Esophagus (tissue), 2 donors: Measurements from ENCODE around the gene POSTN. TPM values are rescaled to one million over a fixed set of nuclear protein-coding genes. Genes with fewer than 3 reads are reported as not detected.
"Not testable (repeated sequence)": the region's sequence is repeated elsewhere in the genome, so short reads cannot be mapped to it uniquely, and the experiment has no call there.

Source experiments
- H3K27ac ChIP-seq, 2 donors: one replicate each; pipeline ENCODE4 v1.5.1; 2013; ENCODE audit warnings: low read depth in 2 of 2, mild to moderate bottlenecking in 2 of 2, inconsistent platforms in 1 of 2, low read length in 1 of 2, moderate library complexity in 1 of 2
- H3K27me3 ChIP-seq, 2 donors: one replicate each; pipeline ENCODE4 v1.6.1; 2013; ENCODE audit warnings: low read length in 2 of 2, control low read depth in 1 of 2, mild to moderate bottlenecking in 1 of 2; ENCODE audit not compliant: insufficient read depth in 2 of 2, control insufficient read depth in 1 of 2
- H3K36me3 ChIP-seq, 2 donors: one replicate each; pipeline ENCODE4 v1.6.1; 2013; ENCODE audit warnings: low read length in 1 of 2; ENCODE audit not compliant: control insufficient read depth in 2 of 2, insufficient read depth in 2 of 2
- H3K4me1 ChIP-seq, 2 donors: one replicate each; pipeline ENCODE4 v1.6.1; 2013; ENCODE audit warnings: low read length in 1 of 2; ENCODE audit not compliant: control insufficient read depth in 2 of 2, insufficient read depth in 2 of 2
- H3K4me3 ChIP-seq, 2 donors: one replicate each; pipeline ENCODE4 v1.5.1; 2013; ENCODE audit warnings: low read length in 2 of 2, mild to moderate bottlenecking in 2 of 2, low read depth in 1 of 2, moderate library complexity in 1 of 2
- H3K9me3 ChIP-seq, 2 donors: one replicate each; pipeline ENCODE4 v1.6.1; 2013; ENCODE audit warnings: mild to moderate bottlenecking in 2 of 2, low read depth in 1 of 2, low read length in 1 of 2, moderate library complexity in 1 of 2; ENCODE audit not compliant: control insufficient read depth in 2 of 2, insufficient read depth in 1 of 2
- WGBS, 2 donors: extraction: QIAGEN DNeasy Blood & Tissue Kit; methylation state at CpG; one replicate each; pipeline ENCODE4 v1.1.7; 2013; 5-methylcytosine and 5-hydroxymethylcytosine counted together
- polyA plus RNA-seq, 2 donors: library from polyadenylated mRNA; stranded (reverse); fragments of 200-250 nt; gene quantifications; one replicate each; pipeline ENCODE4 v1.2.3, GENCODE V29; 2013
- donor health status: healthy with polysubstance abuse.
- donor health status: Bipolar disorder and iron deficiency.

The POSTN gene
- polyA plus RNA-seq, 2 donors = 4.7 to 7.1 TPM

DNA sequence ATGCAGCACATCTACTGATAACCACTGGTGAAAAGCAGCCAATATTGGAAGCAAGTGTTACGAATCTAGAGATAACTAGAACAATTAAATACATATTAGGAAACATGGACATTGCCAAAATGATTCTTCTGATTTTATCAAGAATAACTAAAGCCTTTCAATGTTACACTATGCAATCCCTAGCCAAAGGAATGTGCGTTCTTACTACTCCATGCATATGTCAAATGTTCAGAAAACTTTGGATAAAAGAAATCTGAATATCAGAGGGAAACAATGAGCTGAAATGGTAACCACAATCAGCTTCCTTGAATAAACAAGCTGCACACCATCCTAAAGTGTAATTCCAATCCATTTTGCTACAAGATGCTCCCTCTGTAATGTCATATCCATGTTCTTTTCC lies 951 bp upstream of the POSTN start:
- Histone ChIP-seq H3K4me3 (no peak overlapping the region), H3K4me1 (no peaks in the 10 kb centered on the region), H3K9me3 (no peaks in the 10 kb centered on the region), H3K27ac (no peak overlapping the region), H3K36me3 (no peaks in the 10 kb centered on the region), H3K27me3 (no peaks in the 10 kb centered on the region)
- 52% methylated on average over 2 of the region's 2 CpGs for WGBS, 2 donors

DNA sequence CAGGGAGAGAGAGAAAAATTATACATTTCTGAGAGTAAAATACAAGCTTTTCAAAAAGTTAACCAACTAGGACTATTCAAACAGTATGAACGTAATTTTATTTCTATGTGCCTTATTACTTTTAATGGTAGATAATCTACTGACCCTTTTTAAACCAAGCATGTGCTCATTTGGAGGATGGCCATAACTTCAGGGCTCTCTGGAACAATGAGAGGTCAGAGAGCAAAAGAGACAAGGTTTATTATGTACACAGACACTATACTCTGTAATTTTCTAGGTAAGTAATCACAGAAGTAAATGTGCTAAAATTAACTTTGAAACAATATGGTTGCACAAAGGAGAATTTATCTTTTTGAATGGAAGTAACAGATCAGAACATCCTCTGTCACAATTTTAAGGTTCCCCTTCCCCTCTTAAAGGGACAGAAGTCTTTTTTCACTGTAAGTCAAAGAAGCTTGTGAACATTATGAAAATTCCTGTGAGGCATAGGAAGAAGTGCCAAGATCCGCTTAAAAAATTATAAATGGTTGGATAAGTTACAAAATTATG lies 1.0 kb downstream of the POSTN start:
- WGBS, 2 donors = 50 to 58% methylated on average over 2 of the region's 2 CpGs
- Histone ChIP-seq H3K9me3 (no peaks in the 10 kb centered on the region), H3K36me3 (no peaks in the 10 kb centered on the region), H3K4me1 (no peaks in the 10 kb centered on the region), H3K27me3 (no peaks in the 10 kb centered on the region), H3K27ac (no peak overlapping the region), H3K4me3 (no peak overlapping the region)

DNA sequence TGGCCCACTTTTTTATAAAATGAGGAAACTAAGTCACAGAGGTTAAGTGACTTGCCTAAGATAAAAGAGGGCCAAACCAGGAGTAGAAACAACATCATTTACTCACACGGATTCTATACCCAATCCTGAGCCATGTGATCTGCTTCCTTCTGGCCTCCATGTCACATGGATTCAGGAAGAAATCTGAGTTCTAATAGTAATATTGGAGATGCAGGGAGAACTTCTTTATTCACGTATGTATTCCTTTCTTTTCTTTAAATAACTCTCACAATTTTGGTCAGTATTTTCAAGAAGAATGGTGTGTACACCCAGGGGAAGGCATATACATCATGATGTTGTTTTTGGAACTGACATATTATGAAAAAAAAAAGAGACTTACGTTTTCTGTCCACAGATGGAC lies 1.8 kb downstream of the POSTN start:
- Histone ChIP-seq H3K4me1 (no peaks in the 10 kb centered on the region), H3K36me3 (no peaks in the 10 kb centered on the region), H3K27ac (no peak overlapping the region), H3K4me3 (no peak overlapping the region), H3K27me3 (no peaks in the 10 kb centered on the region), H3K9me3 (no peaks in the 10 kb centered on the region)
- 55 to 60% methylated on average over 3 of the region's 3 CpGs for WGBS, 2 donors

- H3K27ac ChIP-seq = no peak overlapping the region
Observed at GRCh38 chr13:37595162-37595561, 3.4 kb downstream of the POSTN start.

DNA sequence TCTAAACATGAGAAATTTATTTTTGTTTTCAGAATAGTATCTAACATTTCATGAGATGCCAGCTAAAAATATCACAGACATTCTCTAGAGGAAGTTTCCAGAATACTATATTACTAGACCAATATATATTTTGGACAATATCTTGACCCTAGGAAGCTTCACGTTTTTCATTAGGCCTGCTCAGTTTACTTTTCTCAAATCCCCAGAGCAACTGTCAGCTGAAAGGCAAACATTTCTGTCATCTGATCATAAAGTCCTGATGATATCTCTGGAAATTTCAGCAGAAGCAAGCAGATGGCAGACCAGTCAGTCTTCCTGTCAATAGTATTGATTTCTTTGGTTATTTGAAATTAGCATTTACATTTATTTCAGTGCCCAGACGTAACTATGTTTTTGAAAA lies 4.0 kb downstream of the POSTN start:
- 50% methylated on average over 2 of the region's 2 CpGs for WGBS, 2 donors
- no peak overlapping the region for H3K4me3 ChIP-seq

More at GRCh38 chr13:37595162-37595561, 3.4 kb downstream of the POSTN start:
- Histone ChIP-seq H3K9me3 (no peaks in the 10 kb centered on the region), H3K27me3 (no peaks in the 10 kb centered on the region), H3K4me1 (no peaks in the 10 kb centered on the region), H3K4me3 (no peak overlapping the region), H3K36me3 (no peaks in the 10 kb centered on the region)

GRCh38 chr13:37589381-37589780 lies 9.2 kb downstream of the POSTN start:
- not testable (repeated sequence) for H3K36me3 ChIP-seq, H3K9me3 ChIP-seq, H3K27me3 ChIP-seq, H3K27ac ChIP-seq, H3K4me3 ChIP-seq, H3K4me1 ChIP-seq
- 80 to 84% methylated on average over 4 of the region's 4 CpGs for WGBS, 2 donors

More for the DNA sequence above, 4.0 kb downstream of the POSTN start:
- no peaks in the 10 kb centered on the region for H3K4me1 ChIP-seq
- no peaks in the 10 kb centered on the region for H3K27me3 ChIP-seq
- no peaks in the 10 kb centered on the region for H3K9me3 ChIP-seq
- no peaks in the 10 kb centered on the region for H3K36me3 ChIP-seq
- no peak overlapping the region for H3K27ac ChIP-seq

DNA sequence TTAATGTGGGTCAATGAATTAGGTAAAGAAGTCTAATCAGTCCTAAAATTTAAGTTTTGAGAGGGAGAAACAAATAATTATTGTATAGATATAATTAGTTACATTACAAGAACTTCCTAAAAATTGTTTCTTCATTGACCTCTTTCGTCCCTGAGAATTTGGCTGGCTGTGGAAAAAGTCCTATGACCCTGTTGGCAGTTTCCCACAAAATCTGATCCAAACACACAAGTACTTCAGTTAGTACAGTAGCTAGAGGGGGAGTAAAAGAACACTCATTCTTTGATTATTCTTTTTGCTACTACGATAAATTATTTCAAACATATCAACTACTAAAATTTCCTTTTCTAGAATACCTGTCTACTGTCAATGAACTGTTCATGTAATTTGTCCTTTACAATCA lies 11.3 kb downstream of the POSTN start:
- Histone ChIP-seq H3K36me3 (no peaks in the 10 kb centered on the region), H3K9me3 (no peaks in the 10 kb centered on the region), H3K4me1 (no peaks in the 10 kb centered on the region), H3K27me3 (no peaks in the 10 kb centered on the region), H3K4me3 (no peak overlapping the region), H3K27ac (no peak overlapping the region)
- 57 to 65% methylated on average over 2 of the region's 2 CpGs for whole genome bisulfite sequencing, 2 donors

GRCh38 chr13:37586164-37586563 lies 12.4 kb downstream of the POSTN start:
- WGBS, 2 donors = 87 to 89% methylated on average over 4 of the region's 4 CpGs

DNA sequence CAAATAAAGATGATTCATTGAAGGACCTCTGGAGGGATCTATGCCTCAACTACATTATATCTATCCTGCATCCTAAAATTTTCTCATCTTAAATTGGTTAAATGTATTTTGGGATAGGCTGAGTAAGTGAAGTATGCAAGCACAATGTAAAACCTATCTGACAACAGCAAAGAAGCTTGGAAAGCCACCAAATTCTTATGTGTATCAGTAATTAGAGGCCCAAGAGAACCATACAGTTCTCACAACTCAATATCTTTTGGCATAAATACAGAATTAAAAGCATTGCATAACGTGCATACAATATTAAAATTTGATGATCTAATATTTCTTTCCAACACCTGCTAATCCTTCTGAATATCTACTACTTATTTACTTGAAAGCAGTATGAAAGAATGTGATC lies 13.0 kb downstream of the POSTN start:
- H3K27ac ChIP-seq = no peak overlapping the region
- no peaks in the 10 kb centered on the region for H3K36me3 ChIP-seq
- no peaks in the 10 kb centered on the region for H3K27me3 ChIP-seq
- 45 to 47% methylated on average over 1 of the region's 1 CpG for WGBS, 2 donors
- no peaks in the 10 kb centered on the region for H3K9me3 ChIP-seq
- H3K4me3 ChIP-seq = no peak overlapping the region
- H3K4me1 ChIP-seq = no peaks in the 10 kb centered on the region

More at GRCh38 chr13:37586164-37586563, 12.4 kb downstream of the POSTN start:
- Histone ChIP-seq H3K4me1 (no peaks in the 10 kb centered on the region), H3K27me3 (no peaks in the 10 kb centered on the region), H3K9me3 (no peaks in the 10 kb centered on the region), H3K4me3 (no peak overlapping the region), H3K36me3 (no peaks in the 10 kb centered on the region), H3K27ac (no peak overlapping the region)

DNA sequence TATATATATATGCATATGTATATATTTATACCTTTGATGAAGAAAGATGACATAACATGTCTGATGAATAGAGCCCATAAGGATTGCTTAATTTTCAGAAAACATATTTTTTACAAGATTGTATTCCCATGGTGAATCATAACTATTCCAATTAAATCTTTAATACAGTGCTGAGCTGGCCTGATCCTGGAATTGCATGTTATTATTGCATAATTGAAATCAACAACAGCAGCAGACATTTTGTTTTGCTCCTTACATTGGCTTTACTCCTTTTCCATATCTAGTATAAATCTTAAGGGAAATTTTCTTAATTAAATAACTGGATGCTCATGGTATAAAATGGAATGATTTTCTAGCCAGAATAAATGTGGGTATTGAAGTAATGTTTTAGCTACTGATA lies 22.0 kb downstream of the POSTN start:
- H3K36me3 ChIP-seq = no peaks in the 10 kb centered on the region
- no peaks in the 10 kb centered on the region for H3K9me3 ChIP-seq
- H3K27me3 ChIP-seq = no peaks in the 10 kb centered on the region
- H3K27ac ChIP-seq = no peak overlapping the region
- H3K4me3 ChIP-seq = no peak overlapping the region
- H3K4me1 ChIP-seq = no peaks in the 10 kb centered on the region
